ENCODE data around the gene EPN2. TPM values are rescaled to one million over a fixed set of nuclear protein-coding genes. Genes with fewer than 3 reads are reported as not detected.

EPN2 gene
- total RNA-seq, 4 donors from 2014 or later: 23.9 to 35.1 (median 34.1) TPM

DNA sequence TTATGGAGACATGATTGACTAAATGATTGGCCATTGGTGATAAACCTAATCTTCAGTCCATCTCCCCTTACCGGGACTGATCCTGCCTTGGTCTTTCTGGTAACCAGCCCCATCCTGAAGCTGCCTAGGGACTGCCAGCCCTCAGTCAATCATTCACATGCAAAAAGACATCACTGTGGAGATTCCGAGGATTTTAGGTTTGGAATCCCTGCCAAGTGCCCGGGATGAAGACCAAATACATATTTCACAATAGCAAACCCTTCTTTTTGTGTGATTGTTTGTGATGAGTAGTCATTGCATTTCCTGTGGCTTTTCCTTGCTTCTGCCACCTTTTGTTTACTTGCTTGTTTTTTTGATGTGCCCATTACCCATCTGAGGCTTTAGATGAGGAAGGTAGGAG is 44.0 kb downstream of the EPN2 start:
- Histone ChIP-seq H3K36me3 (peaks cover 0 to 12% (median 0%) of the 10 kb centered on the region in 3 donors), H3K27me3 (no peaks in the 10 kb centered on the region), H3K4me3 (no peak overlapping the region), H3K27ac (no peak overlapping the region), H3K9me3 (no peaks in the 10 kb centered on the region), H3K4me1 (peaks cover 0 to 15% (median 5%) of the 10 kb centered on the region in 4 donors)
- no peak for DNase-seq
- TF ChIP-seq, protein P1, sequence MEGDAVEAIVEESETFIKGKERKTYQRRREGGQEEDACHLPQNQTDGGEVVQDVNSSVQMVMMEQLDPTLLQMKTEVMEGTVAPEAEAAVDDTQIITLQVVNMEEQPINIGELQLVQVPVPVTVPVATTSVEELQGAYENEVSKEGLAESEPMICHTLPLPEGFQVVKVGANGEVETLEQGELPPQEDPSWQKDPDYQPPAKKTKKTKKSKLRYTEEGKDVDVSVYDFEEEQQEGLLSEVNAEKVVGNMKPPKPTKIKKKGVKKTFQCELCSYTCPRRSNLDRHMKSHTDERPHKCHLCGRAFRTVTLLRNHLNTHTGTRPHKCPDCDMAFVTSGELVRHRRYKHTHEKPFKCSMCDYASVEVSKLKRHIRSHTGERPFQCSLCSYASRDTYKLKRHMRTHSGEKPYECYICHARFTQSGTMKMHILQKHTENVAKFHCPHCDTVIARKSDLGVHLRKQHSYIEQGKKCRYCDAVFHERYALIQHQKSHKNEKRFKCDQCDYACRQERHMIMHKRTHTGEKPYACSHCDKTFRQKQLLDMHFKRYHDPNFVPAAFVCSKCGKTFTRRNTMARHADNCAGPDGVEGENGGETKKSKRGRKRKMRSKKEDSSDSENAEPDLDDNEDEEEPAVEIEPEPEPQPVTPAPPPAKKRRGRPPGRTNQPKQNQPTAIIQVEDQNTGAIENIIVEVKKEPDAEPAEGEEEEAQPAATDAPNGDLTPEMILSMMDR (IDR thresholded peaks at IDR 0.05): no peak
- no peak for TF ChIP-seq POLR2A (IDR thresholded peaks at IDR 0.05)

DNA sequence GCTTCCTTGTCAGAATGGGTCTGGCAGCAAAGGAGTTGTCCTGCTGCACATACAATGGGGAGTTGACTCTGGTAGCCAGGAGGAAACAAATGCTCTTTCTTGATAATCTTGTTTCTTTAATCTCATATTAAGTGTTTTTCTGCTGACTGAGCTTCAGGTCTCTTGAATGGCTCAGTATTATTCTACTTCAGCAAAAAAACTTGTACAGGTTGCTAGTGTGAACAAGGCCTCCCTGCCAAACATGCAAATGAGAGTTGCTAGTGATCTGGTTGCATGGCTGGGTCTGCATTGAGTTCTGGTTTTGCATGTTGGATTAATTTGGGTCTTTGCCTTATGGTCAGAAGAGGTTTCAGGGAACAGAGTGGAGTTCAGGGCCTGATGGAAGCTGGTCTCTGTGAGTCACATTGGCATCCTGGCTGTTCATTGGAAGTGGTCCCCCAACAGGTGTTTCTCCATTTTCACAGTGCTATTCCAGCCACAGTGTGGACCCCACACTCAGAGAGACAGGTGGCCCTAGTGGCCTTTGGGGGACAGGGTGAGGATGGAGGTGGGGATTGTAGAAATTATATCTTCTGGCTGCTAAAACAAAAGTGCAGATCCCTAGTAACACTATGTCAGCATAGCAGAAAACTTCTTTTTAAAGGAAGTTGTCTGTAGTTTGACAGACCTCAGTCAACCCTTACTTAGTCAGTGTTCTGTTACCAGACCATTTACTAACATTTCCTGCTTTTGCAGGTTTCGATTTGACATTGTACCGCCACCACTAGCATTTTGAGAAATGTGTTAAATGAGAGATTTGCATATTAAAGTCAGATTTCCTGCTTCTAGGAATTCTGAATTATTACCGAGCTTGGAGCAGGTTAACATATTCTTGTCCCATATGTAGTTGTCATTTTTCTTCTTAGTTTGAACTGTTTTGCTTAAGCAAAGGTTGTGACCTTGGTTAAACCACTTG is 47.1 kb downstream of the EPN2 start:
- no peak for DNase-seq
- Histone ChIP-seq H3K27me3 (no peaks in the 10 kb centered on the region), H3K4me3 (no peak overlapping the region), H3K4me1 (peaks cover 0 to 15% (median 5%) of the 10 kb centered on the region in 4 donors), H3K9me3 (no peaks in the 10 kb centered on the region), H3K36me3 (peaks cover 0 to 12% (median 0%) of the 10 kb centered on the region in 3 donors), H3K27ac (no peak overlapping the region)
- no peak for TF ChIP-seq POLR2A (IDR thresholded peaks at IDR 0.05)
- TF ChIP-seq, protein P1 (IDR thresholded peaks at IDR 0.05): no peak

DNA sequence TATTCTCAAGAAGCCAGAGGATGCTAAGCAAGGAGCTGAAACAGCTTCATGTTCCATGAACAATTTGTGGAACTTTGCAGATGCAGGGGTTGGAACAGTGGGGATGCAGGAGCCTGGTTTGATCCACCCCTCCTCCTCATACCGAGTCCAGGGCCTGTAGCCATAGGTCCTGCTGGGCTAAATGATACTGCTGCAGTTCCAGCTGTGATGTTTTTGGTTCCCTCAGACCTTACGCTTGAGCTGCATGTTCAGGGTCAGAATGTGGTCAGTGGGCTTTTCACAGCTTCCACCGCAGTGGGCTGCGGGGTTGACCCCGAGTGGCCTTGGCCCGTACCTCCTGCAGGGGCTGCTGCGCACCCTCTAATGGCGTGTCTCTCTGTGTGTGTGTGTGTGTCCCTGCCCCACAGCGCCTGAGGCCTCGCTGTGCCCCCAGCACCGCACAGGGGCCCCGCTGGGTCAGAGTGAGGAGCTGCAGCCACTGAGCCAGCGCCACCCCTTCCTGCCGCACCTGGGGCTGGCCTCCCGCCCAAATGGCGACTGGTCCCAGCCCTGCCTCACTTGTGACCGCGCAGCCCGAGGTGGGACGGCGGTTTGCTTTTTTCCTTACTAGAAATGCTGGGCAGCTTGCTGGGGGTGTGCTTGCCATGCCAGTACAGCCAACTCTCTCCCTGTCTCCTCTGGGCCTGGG is 48.2 kb downstream of the EPN2 start:
- Histone ChIP-seq H3K9me3 (no peaks in the 10 kb centered on the region), H3K27ac (no peak overlapping the region), H3K27me3 (no peaks in the 10 kb centered on the region), H3K4me3 (no peak overlapping the region), H3K36me3 (peaks cover 0 to 12% (median 0%) of the 10 kb centered on the region in 3 donors), H3K4me1 (peaks cover 0 to 15% (median 5%) of the 10 kb centered on the region in 4 donors)
- TF ChIP-seq POLR2A (IDR thresholded peaks at IDR 0.05): no peak
- TF ChIP-seq, protein P1 (IDR thresholded peaks at IDR 0.05): no peak
- no peak for DNase-seq

DNA sequence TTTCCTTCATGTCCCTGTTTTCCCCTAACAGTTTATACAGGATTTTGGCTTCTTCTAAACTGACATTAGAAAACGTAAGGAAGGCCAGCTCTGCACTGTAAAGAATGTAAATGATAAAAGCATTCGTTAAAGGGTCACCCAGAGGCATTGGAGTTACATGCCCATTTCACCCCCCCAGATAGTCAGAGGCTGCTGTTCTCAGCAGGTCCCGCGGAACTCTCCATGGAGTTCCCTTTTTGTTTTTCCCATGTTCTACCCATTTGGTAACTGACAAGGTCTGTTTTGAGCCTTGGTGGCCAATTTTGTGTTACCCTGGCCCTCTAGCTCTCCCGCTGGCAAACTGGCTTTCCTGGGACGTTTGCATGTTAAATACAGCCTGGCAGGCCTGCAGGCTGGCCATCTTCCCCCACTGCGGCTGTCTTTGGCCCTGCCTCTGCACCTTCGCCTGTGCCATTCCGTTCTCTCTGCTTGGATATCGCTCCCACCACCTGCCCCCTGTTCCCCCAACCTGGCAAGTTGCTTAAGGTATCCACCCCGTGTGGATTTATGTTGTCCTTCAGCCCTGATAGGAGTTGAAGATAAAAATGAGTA is 49.7 kb downstream of the EPN2 start:
- Histone ChIP-seq H3K27ac (no peak overlapping the region), H3K4me1 (peaks cover 0 to 15% (median 5%) of the 10 kb centered on the region in 4 donors), H3K36me3 (peaks cover 0 to 12% (median 0%) of the 10 kb centered on the region in 3 donors), H3K27me3 (no peaks in the 10 kb centered on the region), H3K4me3 (no peak overlapping the region), H3K9me3 (no peaks in the 10 kb centered on the region)
- TF ChIP-seq, protein P1 (IDR thresholded peaks at IDR 0.05): no peak
- no peak for TF ChIP-seq POLR2A (IDR thresholded peaks at IDR 0.05)
- no peak for DNase-seq

DNA sequence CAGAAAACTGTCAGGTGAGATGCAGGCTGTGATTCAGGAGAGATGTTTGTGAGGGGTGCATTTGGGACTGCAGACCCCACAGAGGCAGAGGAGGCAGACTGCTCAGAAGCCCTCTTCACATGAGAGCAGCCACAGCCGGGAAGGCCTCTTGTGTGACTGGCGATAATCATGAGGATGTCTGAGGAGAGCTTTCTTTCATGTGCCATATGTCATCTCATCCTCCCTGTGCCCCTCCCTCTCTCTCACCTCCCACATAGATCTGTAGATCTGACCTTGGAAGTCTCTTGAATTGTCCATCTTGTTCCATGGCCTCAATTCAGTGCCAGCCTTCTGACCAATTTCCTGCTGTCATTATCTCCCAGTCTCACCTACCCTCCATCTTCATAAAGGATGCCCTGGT is 50.5 kb downstream of the EPN2 start:
- H3K36me3 ChIP-seq: peaks cover 0 to 11% (median 0%) of the 10 kb centered on the region in 3 donors
- no peaks in the 10 kb centered on the region for H3K9me3 ChIP-seq
- H3K4me3 ChIP-seq: no peak overlapping the region
- H3K27ac ChIP-seq: no peak overlapping the region
- TF ChIP-seq POLR2A (IDR thresholded peaks at IDR 0.05): no peak
- TF ChIP-seq, protein P1 (IDR thresholded peaks at IDR 0.05): no peak
- H3K27me3 ChIP-seq: no peaks in the 10 kb centered on the region
- DNase-seq: no peak
- H3K4me1 ChIP-seq: peaks cover 0 to 15% (median 5%) of the 10 kb centered on the region in 4 donors
